Body of pancreas (tissue), 4 donors: ENCODE results near the gene SLAMF7.

ENCODE experiments used
- CTCF ChIP-seq, 7 experiments: fragments of 450-650 bp in 4 of 7; fragments of 200-600 bp in 3 of 7; sonication (generic) in 3 of 7; IDR thresholded peaks; one replicate each; pipeline ENCODE4 v1.5.1; 2016 to 2019; ENCODE audit warnings: antibody characterized with exemption in 7 of 7
- POLR2A ChIP-seq, 3 donors: fragments of 450-650 bp; IDR thresholded peaks; one replicate each; pipeline ENCODE4 v1.6.1; 2016; ENCODE audit warnings: antibody characterized with exemption in 3 of 3, mild to moderate bottlenecking in 2 of 3

GRCh38 chr1:160748878-160749269 lies 9.8 kb downstream of the SLAMF7 start:
- TF ChIP-seq POLR2A (IDR thresholded peaks at IDR 0.05), result no peak
- TF ChIP-seq CTCF (IDR thresholded peaks at IDR 0.05), result no peak
